ENCODE measurements around the gene HOXA4. TPM values are rescaled to one million over a fixed set of nuclear protein-coding genes. Genes with fewer than 3 reads are reported as not detected.

HOXA4 gene
- total RNA-seq, 2 donors from 2014 or later, result 0.59 to 1.2 TPM

DNA sequence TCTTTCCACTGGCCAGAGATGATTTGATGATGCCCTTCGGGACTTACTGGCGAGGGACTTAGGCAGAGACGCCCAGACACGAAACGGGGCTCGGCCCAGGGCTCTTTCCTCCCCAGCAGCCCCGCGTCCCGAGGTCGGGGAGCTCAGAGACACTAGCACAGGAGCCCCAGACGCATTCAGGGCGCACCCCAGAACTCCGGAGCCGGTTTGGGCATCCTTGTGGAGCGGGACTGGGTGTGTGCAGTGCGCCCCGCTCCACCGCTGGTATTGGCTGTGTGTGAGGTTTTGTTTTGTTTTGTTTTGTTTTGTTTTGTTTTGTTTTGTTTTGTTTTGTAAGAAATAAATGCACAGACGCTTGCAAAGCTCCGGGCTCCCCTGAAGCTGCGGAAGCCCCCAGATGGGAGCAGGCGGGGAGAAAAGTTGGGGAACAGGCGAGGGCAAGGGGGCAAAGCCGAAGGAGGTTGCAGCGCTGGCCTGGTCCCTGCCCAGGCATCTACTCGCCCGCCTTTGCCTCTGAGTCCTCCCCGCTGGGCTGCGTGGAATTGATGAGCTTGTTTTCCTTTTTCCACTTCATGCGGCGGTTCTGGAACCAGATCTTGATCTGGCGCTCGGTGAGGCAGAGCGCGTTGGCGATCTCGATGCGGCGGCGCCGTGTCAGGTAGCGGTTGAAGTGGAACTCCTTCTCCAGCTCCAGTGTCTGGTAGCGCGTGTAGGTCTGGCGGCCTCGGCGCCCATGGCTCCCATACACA, 14.8 kb upstream of the HOXA4 start:
- DNase-seq (ENCODE audit: low spot score), result no peak

DNA sequence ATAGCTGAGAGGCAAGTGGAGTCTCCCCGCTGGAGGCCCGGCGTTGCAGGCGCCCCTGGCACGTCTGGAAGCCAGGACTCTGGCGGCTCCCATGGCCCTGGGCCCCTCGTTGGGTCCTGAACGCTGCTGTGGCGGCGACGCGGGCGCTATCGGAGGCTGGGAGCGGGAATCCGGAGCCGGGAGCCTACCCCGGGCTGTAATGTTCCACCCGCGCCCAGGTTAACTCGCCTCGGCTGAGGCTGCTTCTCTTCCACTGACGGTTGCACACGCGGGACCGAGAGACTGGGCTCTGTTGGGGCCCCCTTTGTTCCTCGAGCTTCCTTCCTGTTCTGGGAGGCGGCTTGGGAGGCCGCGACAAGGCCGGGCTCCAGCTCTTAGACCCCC, 14.2 kb upstream of the HOXA4 start:
- TF ChIP-seq, protein P1, sequence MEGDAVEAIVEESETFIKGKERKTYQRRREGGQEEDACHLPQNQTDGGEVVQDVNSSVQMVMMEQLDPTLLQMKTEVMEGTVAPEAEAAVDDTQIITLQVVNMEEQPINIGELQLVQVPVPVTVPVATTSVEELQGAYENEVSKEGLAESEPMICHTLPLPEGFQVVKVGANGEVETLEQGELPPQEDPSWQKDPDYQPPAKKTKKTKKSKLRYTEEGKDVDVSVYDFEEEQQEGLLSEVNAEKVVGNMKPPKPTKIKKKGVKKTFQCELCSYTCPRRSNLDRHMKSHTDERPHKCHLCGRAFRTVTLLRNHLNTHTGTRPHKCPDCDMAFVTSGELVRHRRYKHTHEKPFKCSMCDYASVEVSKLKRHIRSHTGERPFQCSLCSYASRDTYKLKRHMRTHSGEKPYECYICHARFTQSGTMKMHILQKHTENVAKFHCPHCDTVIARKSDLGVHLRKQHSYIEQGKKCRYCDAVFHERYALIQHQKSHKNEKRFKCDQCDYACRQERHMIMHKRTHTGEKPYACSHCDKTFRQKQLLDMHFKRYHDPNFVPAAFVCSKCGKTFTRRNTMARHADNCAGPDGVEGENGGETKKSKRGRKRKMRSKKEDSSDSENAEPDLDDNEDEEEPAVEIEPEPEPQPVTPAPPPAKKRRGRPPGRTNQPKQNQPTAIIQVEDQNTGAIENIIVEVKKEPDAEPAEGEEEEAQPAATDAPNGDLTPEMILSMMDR (IDR thresholded peaks at IDR 0.05), result no peak
- H3K4me3 ChIP-seq, result no peak overlapping the region
- DNase-seq (ENCODE audit: low spot score), result no peak
- H3K36me3 ChIP-seq, result no peaks in the 10 kb centered on the region
- no peak overlapping the region for H3K27ac ChIP-seq
- no peaks in the 10 kb centered on the region for H3K9me3 ChIP-seq
- H3K27me3 ChIP-seq, result peaks cover 53 to 91% of the 10 kb centered on the region in 2 donors
- H3K4me1 ChIP-seq, result peaks cover 0 to 52% of the 10 kb centered on the region in 2 donors

More for the DNA sequence above, 14.8 kb upstream of the HOXA4 start:
- H3K4me3 ChIP-seq, result no peak overlapping the region
- no peaks in the 10 kb centered on the region for H3K9me3 ChIP-seq
- TF ChIP-seq, protein P1 (IDR thresholded peaks at IDR 0.05), result no peak
- no peak overlapping the region for H3K27ac ChIP-seq
- peaks cover 0 to 53% of the 10 kb centered on the region in 2 donors for H3K4me1 ChIP-seq
- H3K27me3 ChIP-seq, result peaks cover 53 to 90% of the 10 kb centered on the region in 2 donors
- H3K36me3 ChIP-seq, result no peaks in the 10 kb centered on the region

DNA sequence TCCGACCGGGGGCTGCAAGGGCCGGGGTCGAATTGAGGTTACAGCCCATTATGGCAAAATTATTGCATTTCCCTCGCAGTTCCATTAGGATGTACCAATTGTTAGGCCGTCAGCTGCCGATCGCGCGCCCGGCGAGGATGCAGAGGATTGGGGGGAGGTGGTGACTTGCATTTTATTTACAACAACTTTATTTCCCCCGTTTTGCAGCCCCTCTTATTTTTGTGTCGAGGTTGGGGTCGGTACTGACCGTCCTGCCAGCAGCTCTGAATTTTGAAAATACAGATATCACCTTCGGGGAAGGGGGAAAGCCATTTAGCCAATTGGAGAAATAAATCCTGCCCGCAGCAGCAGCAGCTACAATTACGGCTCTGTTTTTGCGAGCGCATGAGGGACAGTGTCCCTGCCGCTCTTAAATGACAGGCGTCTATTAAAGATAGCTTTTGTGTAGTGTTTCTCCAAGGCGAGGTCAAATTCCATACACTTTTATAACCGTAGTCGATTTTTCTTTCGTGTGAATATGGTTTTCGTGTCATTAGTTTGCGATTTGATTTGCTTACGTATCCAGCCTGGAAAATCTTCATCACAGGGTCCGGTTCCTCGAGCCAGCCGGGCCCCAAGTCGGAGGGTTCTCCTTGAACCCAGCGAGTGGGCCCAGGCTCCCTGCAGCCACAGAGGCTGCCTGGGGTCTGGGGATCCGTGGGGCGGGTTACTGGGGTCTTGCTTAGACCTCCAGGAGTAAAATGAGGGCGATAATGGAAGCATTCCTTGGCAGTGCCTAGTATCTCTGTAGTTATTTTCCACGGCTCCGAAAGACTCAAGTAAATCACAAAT, 13.6 kb upstream of the HOXA4 start:
- TF ChIP-seq, protein P1 (IDR thresholded peaks at IDR 0.05), result peak in 1 of 2 donors; percentile 37
- H3K4me3 ChIP-seq, result peak overlapping the region in 1 of 2 donors; percentile 55
- H3K27me3 ChIP-seq, result peaks cover 53 to 94% of the 10 kb centered on the region in 2 donors
- no peak overlapping the region for H3K27ac ChIP-seq
- H3K4me1 ChIP-seq, result peaks cover 0 to 57% of the 10 kb centered on the region in 2 donors
- no peak for DNase-seq (ENCODE audit: low spot score)
- H3K9me3 ChIP-seq, result no peaks in the 10 kb centered on the region
- H3K36me3 ChIP-seq, result no peaks in the 10 kb centered on the region

DNA sequence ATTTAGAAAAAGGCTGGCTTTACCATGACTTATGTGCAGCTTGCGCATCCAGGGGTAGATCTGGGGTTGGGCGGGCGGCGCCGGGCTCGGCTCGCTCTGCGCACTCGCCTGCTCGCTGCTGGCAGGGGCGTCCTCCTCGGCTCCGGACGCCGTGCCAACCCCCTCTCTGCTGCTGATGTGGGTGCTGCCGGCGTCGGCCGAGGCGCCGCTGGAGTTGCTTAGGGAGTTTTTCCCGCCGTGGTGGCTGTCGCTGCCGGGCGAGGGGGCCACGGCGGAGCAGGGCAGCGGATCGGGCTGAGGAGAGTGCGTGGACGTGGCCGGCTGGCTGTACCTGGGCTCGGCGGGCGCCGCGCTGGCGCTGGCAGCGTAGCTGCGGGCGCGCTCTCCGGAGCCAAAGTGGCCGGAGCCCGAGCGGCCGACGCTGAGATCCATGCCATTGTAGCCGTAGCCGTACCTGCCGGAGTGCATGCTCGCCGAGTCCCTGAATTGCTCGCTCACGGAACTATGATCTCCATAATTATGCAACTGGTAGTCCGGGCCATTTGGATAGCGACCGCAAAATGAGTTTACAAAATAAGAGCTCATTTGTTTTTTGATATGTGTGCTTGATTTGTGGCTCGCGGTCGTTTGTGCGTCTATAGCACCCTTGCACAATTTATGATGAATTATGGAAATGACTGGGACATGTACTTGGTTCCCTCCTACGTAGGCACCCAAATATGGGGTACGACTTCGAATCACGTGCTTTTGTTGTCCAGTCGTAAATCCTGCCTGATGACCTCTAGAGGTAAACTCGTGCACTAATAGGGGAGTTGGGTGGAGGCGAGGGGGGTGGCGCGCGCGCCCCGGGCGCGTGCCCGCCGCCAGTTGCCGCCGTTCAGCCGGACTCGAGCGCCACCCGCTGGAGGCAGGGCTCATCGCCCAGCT, 12.7 kb upstream of the HOXA4 start, which contains the start of gene HOXA5:
TSS of gene HOXA5 (minus strand) at position 659 of the 927 bp plus-strand sequence. CDS start at position 585, 74 bp downstream.
- H3K27me3 ChIP-seq, result peaks cover 48 to 89% of the 10 kb centered on the region in 2 donors
- TF ChIP-seq, protein P1 (IDR thresholded peaks at IDR 0.05), result peak in 1 of 2 donors; percentile 63
- peak within 1 kb of the TSS in 1 of 2 donors; percentile 21 for H3K27ac ChIP-seq
- no peak for DNase-seq (ENCODE audit: low spot score)
- H3K4me1 ChIP-seq, result peaks cover 0 to 54% of the 10 kb centered on the region in 2 donors
- H3K4me3 ChIP-seq, result peak within 1 kb of the TSS; percentile 25 to 55
- no peaks in the 10 kb centered on the region for H3K36me3 ChIP-seq
- H3K9me3 ChIP-seq, result no peaks in the 10 kb centered on the region

DNA sequence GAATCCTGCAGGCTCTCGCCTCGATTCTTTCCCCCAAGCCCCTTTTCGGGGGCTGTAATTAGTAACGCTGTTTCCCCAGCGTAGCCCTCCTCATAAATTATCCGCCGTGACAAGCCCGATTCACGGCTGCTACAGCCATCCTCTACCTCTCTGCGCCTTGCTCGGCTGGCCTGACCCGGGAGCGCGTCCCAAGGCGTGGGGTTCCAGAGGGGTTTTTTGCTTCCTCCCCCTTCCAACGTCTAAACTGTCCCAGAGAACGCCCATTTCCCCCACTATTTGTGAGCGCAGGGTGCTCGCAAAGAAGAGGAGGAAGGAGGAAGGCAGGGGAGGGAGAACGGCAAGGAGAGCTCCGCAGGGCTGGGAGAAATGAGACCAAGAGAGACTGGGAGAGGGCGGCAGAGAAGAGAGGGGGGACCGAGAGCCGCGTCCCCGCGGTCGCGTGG, 12.0 kb upstream of the HOXA4 start:
- peaks cover 0 to 47% of the 10 kb centered on the region in 2 donors for H3K4me1 ChIP-seq
- TF ChIP-seq, protein P1 (IDR thresholded peaks at IDR 0.05), result no peak
- no peak overlapping the region for H3K27ac ChIP-seq
- no peaks in the 10 kb centered on the region for H3K36me3 ChIP-seq
- peak overlapping the region; percentile 25 to 55 for H3K4me3 ChIP-seq
- H3K27me3 ChIP-seq, result peaks cover 48 to 82% of the 10 kb centered on the region in 2 donors
- no peak for DNase-seq (ENCODE audit: low spot score)
- no peaks in the 10 kb centered on the region for H3K9me3 ChIP-seq
